ENCODE data around the gene DYSF.

- no peak for TF ChIP-seq POLR2A (IDR thresholded peaks at IDR 0.05)
- TF ChIP-seq CTCF (IDR thresholded peaks at IDR 0.05): no peak
Measured at GRCh38 chr2:71592181-71592711, 138.9 kb downstream of the DYSF start.

Measured in transverse colon (tissue), 3 donors.